ENCODE measurements around the gene WWP2.

The WWP2 gene

GRCh38 chr16:69724981-69725479, 37.1 kb upstream of the WWP2 start:
- TF ChIP-seq, protein P1, sequence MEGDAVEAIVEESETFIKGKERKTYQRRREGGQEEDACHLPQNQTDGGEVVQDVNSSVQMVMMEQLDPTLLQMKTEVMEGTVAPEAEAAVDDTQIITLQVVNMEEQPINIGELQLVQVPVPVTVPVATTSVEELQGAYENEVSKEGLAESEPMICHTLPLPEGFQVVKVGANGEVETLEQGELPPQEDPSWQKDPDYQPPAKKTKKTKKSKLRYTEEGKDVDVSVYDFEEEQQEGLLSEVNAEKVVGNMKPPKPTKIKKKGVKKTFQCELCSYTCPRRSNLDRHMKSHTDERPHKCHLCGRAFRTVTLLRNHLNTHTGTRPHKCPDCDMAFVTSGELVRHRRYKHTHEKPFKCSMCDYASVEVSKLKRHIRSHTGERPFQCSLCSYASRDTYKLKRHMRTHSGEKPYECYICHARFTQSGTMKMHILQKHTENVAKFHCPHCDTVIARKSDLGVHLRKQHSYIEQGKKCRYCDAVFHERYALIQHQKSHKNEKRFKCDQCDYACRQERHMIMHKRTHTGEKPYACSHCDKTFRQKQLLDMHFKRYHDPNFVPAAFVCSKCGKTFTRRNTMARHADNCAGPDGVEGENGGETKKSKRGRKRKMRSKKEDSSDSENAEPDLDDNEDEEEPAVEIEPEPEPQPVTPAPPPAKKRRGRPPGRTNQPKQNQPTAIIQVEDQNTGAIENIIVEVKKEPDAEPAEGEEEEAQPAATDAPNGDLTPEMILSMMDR (IDR thresholded peaks at IDR 0.05) = no peak

DNA sequence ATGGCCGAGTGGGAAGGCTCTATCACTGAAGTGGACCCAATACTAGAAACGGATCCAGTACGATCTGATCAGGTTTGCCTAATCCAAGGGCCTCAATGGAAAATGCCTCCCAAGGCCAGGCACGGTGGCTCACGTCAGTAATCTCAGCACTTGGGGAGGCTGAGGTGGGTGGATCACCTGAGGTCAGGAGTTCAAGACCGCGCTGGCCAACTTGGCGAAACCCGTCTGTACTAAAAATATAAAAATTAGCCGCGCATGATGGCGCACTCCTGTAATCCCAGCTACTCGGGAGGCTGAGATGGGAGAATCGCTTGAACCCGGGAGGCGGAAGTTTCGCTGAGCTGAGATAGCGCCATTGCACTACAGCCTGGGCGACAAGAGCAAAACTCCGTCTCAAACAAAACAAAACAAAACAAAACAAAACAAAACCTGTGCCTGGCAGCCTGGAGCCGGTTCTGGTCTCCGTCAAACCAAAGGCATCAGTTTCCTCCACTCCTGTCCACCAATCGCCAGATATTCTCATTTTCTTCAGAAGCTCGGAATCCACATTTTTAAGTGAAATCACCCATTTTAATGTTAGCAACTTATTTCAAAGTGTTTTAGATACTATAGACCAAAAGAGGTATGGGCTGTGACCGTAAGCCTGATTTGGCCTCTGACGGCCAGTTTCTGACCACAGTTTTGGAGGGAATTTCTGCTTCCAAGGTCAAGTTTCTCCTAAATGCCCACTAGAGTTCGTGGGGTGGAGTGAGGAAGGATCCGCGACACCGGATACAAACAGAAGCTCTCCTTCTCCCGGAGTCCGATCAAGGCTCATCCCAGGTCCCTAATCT, 36.4 kb upstream of the WWP2 start:
- TF ChIP-seq, protein P1 (IDR thresholded peaks at IDR 0.05) = no peak

GRCh38 chr16:69726313-69727060, 35.6 kb upstream of the WWP2 start, which contains the start of gene NQO1:
NQO1 (minus strand) TSS chr16:69726560; CDS start chr16:69726439, 121 bp downstream.
- TF ChIP-seq, protein P1 (IDR thresholded peaks at IDR 0.05) = no peak

- TF ChIP-seq, protein P1 (IDR thresholded peaks at IDR 0.05) = no peak
These were observed 34.2 kb upstream of the WWP2 start for GRCh38 chr16:69727916-69728270.

- TF ChIP-seq, protein P1 (IDR thresholded peaks at IDR 0.05) = no peak
These were observed 30.0 kb upstream of the WWP2 start for GRCh38 chr16:69732101-69732500.

- TF ChIP-seq, protein P1 (IDR thresholded peaks at IDR 0.05) = no peak
These were observed 20.6 kb upstream of the WWP2 start for GRCh38 chr16:69741519-69741918.

DNA sequence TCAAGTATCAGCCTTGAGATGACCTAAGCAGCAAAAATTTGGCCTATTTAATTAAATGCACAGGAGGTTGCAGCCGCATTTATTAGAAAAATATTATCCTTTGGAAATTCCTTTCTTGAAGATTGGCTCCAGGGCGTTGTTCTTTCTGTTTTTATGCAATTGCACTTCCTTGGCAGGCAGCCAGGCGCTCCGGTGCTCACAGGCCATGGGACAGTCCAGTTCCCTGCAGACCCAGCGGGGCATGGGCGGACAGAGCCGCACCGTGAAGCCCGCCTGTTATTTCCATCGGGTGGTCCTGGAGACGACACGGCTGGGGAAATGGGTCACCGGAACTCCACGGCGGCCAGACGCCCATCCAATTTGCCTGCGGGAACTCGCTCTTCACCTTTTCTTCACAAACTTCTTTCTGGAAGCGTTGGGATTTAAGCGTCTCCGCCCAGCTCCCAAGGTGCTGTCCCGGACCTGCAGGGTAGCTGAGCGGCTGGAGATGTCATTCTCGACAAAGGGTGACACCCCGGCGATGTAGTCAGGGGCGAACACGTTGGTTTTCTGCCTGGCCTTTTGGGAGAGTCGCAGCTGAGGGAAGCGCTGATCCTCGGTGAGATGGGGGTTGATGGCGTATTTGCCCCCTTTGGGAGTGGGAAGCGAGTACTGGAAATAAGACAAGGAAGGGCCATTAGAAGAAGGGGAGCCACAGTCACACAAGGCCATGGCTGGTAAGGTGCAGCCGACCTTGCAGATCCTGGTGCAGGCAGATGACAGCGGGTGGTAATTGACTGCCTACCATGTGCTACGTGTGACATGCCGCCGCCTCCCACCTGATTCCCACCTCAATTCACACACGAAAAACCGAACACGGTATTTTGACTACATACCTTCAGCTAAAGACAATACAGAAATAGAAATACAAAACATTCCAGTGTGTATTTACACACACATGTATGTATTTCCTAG, 19.9 kb upstream of the WWP2 start:
- TF ChIP-seq, protein P1 (IDR thresholded peaks at IDR 0.05) = no peak
